ENCODE data around the gene PXDN.

The PXDN gene

DNA sequence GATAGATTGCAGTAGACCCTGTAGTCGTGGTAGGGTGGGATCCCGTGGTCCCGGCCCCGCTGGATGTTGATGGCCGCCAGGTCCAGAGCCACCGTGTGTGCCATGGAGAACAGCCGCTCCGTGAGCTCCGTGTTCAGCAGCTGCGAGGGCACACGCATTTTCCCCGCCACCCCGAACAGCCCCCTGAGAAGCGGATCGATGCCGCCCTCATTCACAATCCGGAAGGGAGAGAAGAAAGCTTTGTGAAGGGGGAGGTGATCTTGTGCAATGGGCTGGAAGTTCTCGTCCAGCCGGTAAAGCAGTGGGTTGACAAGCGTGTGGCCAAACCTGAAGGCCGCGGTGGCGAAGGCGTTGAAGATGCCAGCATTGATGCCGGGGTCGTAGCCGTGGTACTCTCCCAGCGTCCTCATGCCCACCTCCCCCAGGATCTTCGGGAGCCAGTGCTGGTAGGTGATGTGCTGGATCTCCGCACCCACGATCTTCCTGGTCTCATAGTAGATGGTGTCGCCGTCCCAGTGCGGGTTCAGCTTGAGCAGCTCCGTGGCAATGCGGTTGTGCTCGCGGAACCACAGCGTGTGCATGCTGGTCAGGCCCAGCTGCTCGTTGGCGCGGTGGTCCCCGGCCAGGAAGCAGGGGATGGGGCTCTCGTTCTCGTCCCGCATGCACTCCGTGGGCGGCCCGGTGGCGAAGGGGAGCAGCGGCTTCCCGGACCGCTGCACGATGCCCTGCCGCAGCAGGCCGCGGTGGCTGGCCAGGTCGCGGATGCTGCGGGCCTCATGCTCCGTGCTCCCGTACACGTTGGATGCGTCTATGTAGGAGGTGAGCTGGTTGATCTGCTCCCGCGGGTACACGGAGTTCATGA lies 95.8 kb downstream of the PXDN start:
- 97% methylated on average over 66 of the region's 67 CpGs for WGBS (ENCODE audit: insufficient coverage)
- peaks cover 4 to 54% (median 28%) of the 10 kb centered on the region in 4 experiments for H3K36me3 ChIP-seq (ENCODE audit: control insufficient read depth in 4 of 4, insufficient read depth in 4 of 4, low read length in 3 of 4)

DNA sequence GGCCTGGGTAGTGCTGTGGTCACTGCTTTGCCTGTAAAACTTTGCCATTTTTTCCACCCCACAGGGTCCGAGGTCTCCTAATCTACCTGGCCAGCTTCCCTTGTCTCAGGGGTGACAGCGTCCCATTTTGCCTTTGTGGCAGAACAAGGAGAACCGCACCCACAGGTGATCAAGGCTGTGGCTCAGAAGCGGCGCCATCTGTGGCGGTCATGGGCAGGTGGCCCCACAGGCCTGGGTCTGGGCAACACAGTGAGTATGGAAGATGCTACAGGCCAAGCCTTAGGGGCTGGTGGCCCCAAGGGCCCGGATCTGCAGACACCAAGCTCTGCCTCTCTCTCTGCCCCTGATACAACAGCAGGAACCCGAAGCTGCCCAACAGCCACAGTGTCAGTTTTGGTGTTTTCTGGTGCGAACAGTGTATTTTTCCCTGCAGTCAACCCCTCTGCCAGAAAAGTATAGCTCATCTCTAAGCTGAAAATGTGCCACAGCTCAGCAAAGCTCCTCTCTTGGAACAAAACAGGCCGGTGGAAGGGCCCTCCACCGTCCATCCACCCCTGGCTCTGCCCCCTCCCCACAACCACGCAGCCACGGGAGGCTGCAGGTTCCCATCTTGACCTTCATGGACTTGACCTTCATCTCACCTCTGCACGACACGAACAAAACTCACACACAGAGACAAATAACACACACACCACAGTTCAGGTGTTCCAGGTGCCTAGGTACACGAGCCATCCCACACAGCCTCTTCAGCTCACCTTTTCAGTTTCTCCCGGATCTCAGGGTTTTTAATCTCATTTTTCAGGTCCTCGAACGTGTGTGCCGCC lies 96.7 kb downstream of the PXDN start:
- WGBS (ENCODE audit: insufficient coverage): 94% methylated on average over 15 of the region's 20 CpGs
- no peaks in the 10 kb centered on the region for H3K4me1 ChIP-seq (ENCODE audit: control extremely low read depth in 1 of 4, control insufficient read depth in 4 of 4, insufficient read depth in 4 of 4, low read length in 3 of 4)
- H3K27me3 ChIP-seq (replicated peaks in 2 of 5; ENCODE audit: control insufficient read depth in 4 of 5, insufficient read depth in 5 of 5, low read length in 4 of 5): no peaks in the 10 kb centered on the region
- H3K36me3 ChIP-seq (ENCODE audit: control insufficient read depth in 4 of 4, insufficient read depth in 4 of 4, low read length in 3 of 4): peaks cover 4 to 51% (median 24%) of the 10 kb centered on the region in 4 experiments
- no peak for DNase-seq
- H3K9me3 ChIP-seq (ENCODE audit: control extremely low read depth in 1 of 5, control insufficient read depth in 4 of 5, insufficient read depth in 2 of 5, low read depth in 1 of 5, low read length in 4 of 5): peaks cover 0 to 4% (median 0%) of the 10 kb centered on the region in 5 experiments
- ChIA-PET CTCF (interaction anchor here (1.2 kb wide), 2 partner anchors 42 to 44 kb away, joined by 3 read pairs; no protein-coding TSS in a partner anchor), POLR2A (no interaction called here)
- H3K27ac ChIP-seq (ENCODE audit: insufficient read depth in 1 of 2, low read depth in 1 of 2, low read length in 2 of 2, poor library complexity in 1 of 2, severe bottlenecking in 2 of 2): no peak overlapping the region
- no peak overlapping the region for H3K4me3 ChIP-seq (ENCODE audit: control insufficient read depth in 1 of 7, extremely low read depth in 1 of 7, insufficient read depth in 4 of 7, low read depth in 2 of 7, low read length in 6 of 7)

More for the DNA sequence above, 95.8 kb downstream of the PXDN start:
- POLR2A ChIA-PET: no interaction called here
- no peak overlapping the region for H3K27ac ChIP-seq (ENCODE audit: insufficient read depth in 1 of 2, low read depth in 1 of 2, low read length in 2 of 2, poor library complexity in 1 of 2, severe bottlenecking in 2 of 2)
- H3K4me3 ChIP-seq (ENCODE audit: control insufficient read depth in 1 of 7, extremely low read depth in 1 of 7, insufficient read depth in 4 of 7, low read depth in 2 of 7, low read length in 6 of 7): no peak overlapping the region
- DNase-seq: no peak
- no peaks in the 10 kb centered on the region for H3K4me1 ChIP-seq (ENCODE audit: control extremely low read depth in 1 of 4, control insufficient read depth in 4 of 4, insufficient read depth in 4 of 4, low read length in 3 of 4)
- H3K9me3 ChIP-seq (ENCODE audit: control extremely low read depth in 1 of 5, control insufficient read depth in 4 of 5, insufficient read depth in 2 of 5, low read depth in 1 of 5, low read length in 4 of 5): peaks cover 0 to 4% (median 0%) of the 10 kb centered on the region in 5 experiments
- H3K27me3 ChIP-seq (replicated peaks in 2 of 5; ENCODE audit: control insufficient read depth in 4 of 5, insufficient read depth in 5 of 5, low read length in 4 of 5): no peaks in the 10 kb centered on the region
- CTCF ChIA-PET: interaction anchor here (1.2 kb wide), 2 partner anchors 43 kb away, joined by 3 read pairs; no protein-coding TSS in a partner anchor

DNA sequence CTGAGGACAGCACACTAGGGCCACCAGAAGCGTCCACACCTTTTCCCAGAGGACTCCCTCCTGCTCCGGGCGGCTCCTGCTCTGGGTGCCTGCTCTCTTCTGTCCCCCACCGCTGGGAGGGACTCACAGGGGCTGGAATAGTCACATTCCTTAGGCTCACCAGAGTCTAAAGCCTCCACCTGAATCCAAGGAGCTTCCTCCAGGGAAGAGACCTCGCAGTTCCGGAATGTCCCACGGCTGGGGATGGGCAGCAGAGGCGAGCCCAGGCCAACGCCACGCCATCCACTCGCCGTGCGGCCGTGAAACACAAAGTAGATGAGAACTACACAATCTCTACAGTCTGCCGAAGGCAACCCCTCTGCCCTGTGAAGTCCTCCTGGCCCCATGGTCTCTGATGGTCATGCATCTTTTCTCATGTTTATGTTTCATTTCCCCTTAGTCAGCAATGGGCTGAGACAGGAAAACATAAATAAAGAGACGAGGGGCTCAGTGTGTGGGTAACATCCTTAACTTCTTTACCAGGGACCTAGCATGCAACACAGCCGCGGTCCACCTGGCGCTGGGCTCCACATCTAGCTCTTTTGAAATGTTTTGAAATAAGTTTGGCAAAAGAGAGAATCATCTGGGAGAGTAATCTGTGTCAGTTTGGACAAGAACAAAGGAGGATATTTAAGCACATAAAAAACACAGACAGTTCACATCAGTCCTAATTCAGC lies 98.4 kb downstream of the PXDN start:
- no peak for DNase-seq
- H3K27ac ChIP-seq (ENCODE audit: insufficient read depth in 1 of 2, low read depth in 1 of 2, low read length in 2 of 2, poor library complexity in 1 of 2, severe bottlenecking in 2 of 2): no peak overlapping the region
- 97% methylated on average over 15 of the region's 19 CpGs for WGBS (ENCODE audit: insufficient coverage)
- peaks cover 2 to 45% (median 23%) of the 10 kb centered on the region in 4 experiments for H3K36me3 ChIP-seq (ENCODE audit: control insufficient read depth in 4 of 4, insufficient read depth in 4 of 4, low read length in 3 of 4)
- peaks cover 0 to 4% (median 0%) of the 10 kb centered on the region in 5 experiments for H3K9me3 ChIP-seq (ENCODE audit: control extremely low read depth in 1 of 5, control insufficient read depth in 4 of 5, insufficient read depth in 2 of 5, low read depth in 1 of 5, low read length in 4 of 5)
- no peak overlapping the region for H3K4me3 ChIP-seq (ENCODE audit: control insufficient read depth in 1 of 7, extremely low read depth in 1 of 7, insufficient read depth in 4 of 7, low read depth in 2 of 7, low read length in 6 of 7)
- H3K27me3 ChIP-seq (replicated peaks in 2 of 5; ENCODE audit: control insufficient read depth in 4 of 5, insufficient read depth in 5 of 5, low read length in 4 of 5): no peaks in the 10 kb centered on the region
- ChIA-PET CTCF (no interaction called here), POLR2A (no interaction called here)
- no peaks in the 10 kb centered on the region for H3K4me1 ChIP-seq (ENCODE audit: control extremely low read depth in 1 of 4, control insufficient read depth in 4 of 4, insufficient read depth in 4 of 4, low read length in 3 of 4)

DNA sequence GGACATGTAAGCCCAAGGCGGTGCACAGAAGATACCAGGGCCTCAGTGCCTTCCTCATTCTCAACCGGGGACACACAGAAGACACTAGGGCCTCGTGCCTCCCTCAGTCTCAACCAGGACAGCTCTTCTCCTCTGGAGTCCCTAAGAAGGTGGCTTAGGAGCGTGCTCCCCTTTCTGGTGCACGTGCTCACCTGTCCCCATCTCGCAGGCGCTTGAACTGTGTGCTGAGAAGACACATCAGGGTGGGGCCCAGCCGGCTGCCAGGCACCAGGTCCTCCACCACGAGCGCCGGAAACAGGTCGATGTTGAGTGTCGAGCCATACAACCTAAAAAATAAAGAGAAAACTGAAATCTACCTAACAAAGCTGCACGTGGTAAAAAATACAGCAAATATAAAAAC lies 99.9 kb downstream of the PXDN start:
- CTCF ChIA-PET: no interaction called here
- H3K4me1 ChIP-seq (ENCODE audit: control extremely low read depth in 1 of 4, control insufficient read depth in 4 of 4, insufficient read depth in 4 of 4, low read length in 3 of 4): no peaks in the 10 kb centered on the region
- POLR2A ChIA-PET: no interaction called here
- no peak overlapping the region for H3K4me3 ChIP-seq (ENCODE audit: control insufficient read depth in 1 of 7, extremely low read depth in 1 of 7, insufficient read depth in 4 of 7, low read depth in 2 of 7, low read length in 6 of 7)
- H3K27ac ChIP-seq (ENCODE audit: insufficient read depth in 1 of 2, low read depth in 1 of 2, low read length in 2 of 2, poor library complexity in 1 of 2, severe bottlenecking in 2 of 2): no peak overlapping the region
- 98% methylated on average over 10 of the region's 14 CpGs for WGBS (ENCODE audit: insufficient coverage)
- H3K27me3 ChIP-seq (replicated peaks in 2 of 5; ENCODE audit: control insufficient read depth in 4 of 5, insufficient read depth in 5 of 5, low read length in 4 of 5): no peaks in the 10 kb centered on the region
- DNase-seq: no peak
- peaks cover 0 to 35% (median 15%) of the 10 kb centered on the region in 4 experiments for H3K36me3 ChIP-seq (ENCODE audit: control insufficient read depth in 4 of 4, insufficient read depth in 4 of 4, low read length in 3 of 4)
- H3K9me3 ChIP-seq (ENCODE audit: control extremely low read depth in 1 of 5, control insufficient read depth in 4 of 5, insufficient read depth in 2 of 5, low read depth in 1 of 5, low read length in 4 of 5): peaks cover 0 to 4% (median 0%) of the 10 kb centered on the region in 5 experiments

DNA sequence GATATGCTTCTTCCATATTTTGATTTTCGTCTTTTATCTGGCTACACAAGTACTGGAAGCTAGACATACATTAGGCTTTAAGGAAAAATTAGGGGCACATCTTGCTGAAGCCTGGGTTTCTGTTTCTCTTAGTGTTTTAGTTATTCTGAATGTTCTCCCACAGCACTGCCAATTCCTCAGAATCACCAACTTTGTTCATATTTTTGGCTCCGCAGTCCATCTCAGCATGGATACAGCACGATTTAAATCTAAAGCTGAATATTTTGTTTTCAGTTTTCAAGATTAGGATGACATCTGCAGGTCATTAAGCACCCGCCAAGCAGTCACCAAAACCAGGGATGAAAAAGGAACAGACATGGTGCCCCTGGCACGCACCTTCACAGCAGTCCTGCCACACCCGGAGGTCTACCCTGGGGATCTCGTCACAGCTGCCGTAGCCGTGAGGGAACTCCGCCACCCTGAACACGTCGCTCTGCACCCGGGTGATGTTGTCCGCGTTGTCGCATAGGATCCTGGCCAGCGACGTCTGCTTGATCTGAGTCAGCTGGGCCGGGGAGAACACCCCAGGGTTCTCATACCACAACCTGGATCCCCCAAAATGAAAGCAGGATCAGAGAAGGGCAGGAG lies 101.2 kb downstream of the PXDN start:
- CTCF ChIA-PET: no interaction called here
- POLR2A ChIA-PET: interaction anchor here (0.6 kb wide), 1 partner anchor 185 kb away, joined by 3 read pairs; no protein-coding TSS in a partner anchor
- H3K36me3 ChIP-seq (ENCODE audit: control insufficient read depth in 4 of 4, insufficient read depth in 4 of 4, low read length in 3 of 4): peaks cover 0 to 24% (median 10%) of the 10 kb centered on the region in 4 experiments
- no peak overlapping the region for H3K4me3 ChIP-seq (ENCODE audit: control insufficient read depth in 1 of 7, extremely low read depth in 1 of 7, insufficient read depth in 4 of 7, low read depth in 2 of 7, low read length in 6 of 7)
- no peaks in the 10 kb centered on the region for H3K27me3 ChIP-seq (replicated peaks in 2 of 5; ENCODE audit: control insufficient read depth in 4 of 5, insufficient read depth in 5 of 5, low read length in 4 of 5)
- DNase-seq: no peak
- H3K9me3 ChIP-seq (ENCODE audit: control extremely low read depth in 1 of 5, control insufficient read depth in 4 of 5, insufficient read depth in 2 of 5, low read depth in 1 of 5, low read length in 4 of 5): no peaks in the 10 kb centered on the region
- no peaks in the 10 kb centered on the region for H3K4me1 ChIP-seq (ENCODE audit: control extremely low read depth in 1 of 4, control insufficient read depth in 4 of 4, insufficient read depth in 4 of 4, low read length in 3 of 4)
- H3K27ac ChIP-seq (ENCODE audit: insufficient read depth in 1 of 2, low read depth in 1 of 2, low read length in 2 of 2, poor library complexity in 1 of 2, severe bottlenecking in 2 of 2): no peak overlapping the region
- WGBS (ENCODE audit: insufficient coverage): 100% methylated on average over 19 of the region's 19 CpGs

DNA sequence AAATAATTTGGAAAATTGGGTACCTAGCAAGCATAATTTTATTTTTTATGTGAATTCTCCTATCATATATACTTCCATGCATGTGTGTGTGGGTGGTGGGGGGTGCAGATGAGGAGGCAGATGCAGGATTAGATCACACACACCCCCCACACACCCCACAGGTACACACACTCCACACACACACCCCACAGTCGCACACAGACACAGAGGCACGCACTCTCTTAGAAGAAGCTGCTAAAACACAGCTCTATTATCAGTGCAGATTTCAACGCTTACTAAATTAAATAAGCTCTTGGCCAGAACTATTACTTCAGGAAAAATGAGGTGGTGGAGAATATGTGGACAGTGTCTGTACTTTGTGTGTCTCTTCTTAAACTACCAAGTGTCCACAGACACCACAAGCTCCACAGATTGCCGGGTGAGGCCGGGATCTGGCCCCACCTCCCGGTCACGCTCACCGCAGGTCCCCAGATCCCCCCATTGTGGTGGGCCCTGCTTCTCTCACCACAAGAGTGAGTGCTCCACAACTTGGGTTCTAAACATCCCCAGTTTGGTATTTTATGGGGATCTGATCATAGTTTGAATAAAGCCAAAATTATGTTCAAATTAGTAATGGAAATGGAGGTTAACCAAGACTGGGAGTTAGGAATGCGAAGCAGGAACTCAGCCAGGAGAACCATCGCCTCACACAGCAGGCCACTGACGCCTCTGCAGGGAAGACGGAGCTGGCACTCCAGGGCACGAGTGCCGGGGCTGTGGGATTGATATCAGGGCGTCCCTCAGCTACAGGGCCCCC lies 102.1 kb downstream of the PXDN start:
- Histone ChIP-seq H3K4me1 (ENCODE audit: control extremely low read depth in 1 of 4, control insufficient read depth in 4 of 4, insufficient read depth in 4 of 4, low read length in 3 of 4) (no peaks in the 10 kb centered on the region), H3K4me3 (ENCODE audit: control insufficient read depth in 1 of 7, extremely low read depth in 1 of 7, insufficient read depth in 4 of 7, low read depth in 2 of 7, low read length in 6 of 7) (no peak overlapping the region), H3K27ac (ENCODE audit: insufficient read depth in 1 of 2, low read depth in 1 of 2, low read length in 2 of 2, poor library complexity in 1 of 2, severe bottlenecking in 2 of 2) (no peak overlapping the region), H3K9me3 (ENCODE audit: control extremely low read depth in 1 of 5, control insufficient read depth in 4 of 5, insufficient read depth in 2 of 5, low read depth in 1 of 5, low read length in 4 of 5) (no peaks in the 10 kb centered on the region), H3K27me3 (replicated peaks in 2 of 5; ENCODE audit: control insufficient read depth in 4 of 5, insufficient read depth in 5 of 5, low read length in 4 of 5) (no peaks in the 10 kb centered on the region), H3K36me3 (ENCODE audit: control insufficient read depth in 4 of 4, insufficient read depth in 4 of 4, low read length in 3 of 4) (peaks cover 0 to 16% (median 8%) of the 10 kb centered on the region in 4 experiments)
- WGBS (ENCODE audit: insufficient coverage): 97% methylated on average over 7 of the region's 15 CpGs
- DNase-seq: no peak
- ChIA-PET POLR2A (no interaction called here), CTCF (interaction anchor here (0.5 to 1.0 kb wide), 2 partner anchors 96 to 109 kb away, joined by 4 read pairs; no protein-coding TSS in a partner anchor)

Data from common myeloid progenitor, CD34-positive (primary cell).